ENCODE measurements around the gene FCHSD1.

The FCHSD1 gene

DNA sequence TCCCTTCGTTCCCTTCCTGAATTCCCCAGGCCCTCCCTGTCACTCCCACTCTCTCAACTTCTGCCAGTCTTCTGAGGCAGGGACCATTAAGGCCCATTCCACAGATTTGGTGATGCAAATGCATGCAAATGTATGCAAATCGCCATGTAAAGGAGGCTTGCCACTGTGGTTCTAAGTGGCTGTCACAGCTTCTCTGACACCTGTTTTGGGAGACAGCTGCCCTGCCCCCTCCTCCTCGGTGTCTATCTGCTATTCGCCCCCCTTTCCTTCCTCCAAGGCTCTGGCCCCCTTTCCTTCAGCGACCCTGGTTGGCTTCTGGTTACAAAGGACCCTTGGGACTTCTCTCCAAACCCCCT lies 41.3 kb upstream of the FCHSD1 start:
- Histone ChIP-seq H3K36me3 (ENCODE audit: insufficient read depth, low read length) (no peaks in the 10 kb centered on the region), H2AFZ (ENCODE audit: low read length) (peak overlapping the region; percentile 43; the same call in 1 of the 2 replicates)
- TF ChIP-seq, protein P1, sequence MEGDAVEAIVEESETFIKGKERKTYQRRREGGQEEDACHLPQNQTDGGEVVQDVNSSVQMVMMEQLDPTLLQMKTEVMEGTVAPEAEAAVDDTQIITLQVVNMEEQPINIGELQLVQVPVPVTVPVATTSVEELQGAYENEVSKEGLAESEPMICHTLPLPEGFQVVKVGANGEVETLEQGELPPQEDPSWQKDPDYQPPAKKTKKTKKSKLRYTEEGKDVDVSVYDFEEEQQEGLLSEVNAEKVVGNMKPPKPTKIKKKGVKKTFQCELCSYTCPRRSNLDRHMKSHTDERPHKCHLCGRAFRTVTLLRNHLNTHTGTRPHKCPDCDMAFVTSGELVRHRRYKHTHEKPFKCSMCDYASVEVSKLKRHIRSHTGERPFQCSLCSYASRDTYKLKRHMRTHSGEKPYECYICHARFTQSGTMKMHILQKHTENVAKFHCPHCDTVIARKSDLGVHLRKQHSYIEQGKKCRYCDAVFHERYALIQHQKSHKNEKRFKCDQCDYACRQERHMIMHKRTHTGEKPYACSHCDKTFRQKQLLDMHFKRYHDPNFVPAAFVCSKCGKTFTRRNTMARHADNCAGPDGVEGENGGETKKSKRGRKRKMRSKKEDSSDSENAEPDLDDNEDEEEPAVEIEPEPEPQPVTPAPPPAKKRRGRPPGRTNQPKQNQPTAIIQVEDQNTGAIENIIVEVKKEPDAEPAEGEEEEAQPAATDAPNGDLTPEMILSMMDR (conservative IDR thresholded peaks at IDR 0.05; ENCODE audit: low read length): no peak
- TF ChIP-seq EZH2phosphoT487 (IDR thresholded peaks at IDR 0.05; ENCODE audit: borderline replicate concordance): no peak

DNA sequence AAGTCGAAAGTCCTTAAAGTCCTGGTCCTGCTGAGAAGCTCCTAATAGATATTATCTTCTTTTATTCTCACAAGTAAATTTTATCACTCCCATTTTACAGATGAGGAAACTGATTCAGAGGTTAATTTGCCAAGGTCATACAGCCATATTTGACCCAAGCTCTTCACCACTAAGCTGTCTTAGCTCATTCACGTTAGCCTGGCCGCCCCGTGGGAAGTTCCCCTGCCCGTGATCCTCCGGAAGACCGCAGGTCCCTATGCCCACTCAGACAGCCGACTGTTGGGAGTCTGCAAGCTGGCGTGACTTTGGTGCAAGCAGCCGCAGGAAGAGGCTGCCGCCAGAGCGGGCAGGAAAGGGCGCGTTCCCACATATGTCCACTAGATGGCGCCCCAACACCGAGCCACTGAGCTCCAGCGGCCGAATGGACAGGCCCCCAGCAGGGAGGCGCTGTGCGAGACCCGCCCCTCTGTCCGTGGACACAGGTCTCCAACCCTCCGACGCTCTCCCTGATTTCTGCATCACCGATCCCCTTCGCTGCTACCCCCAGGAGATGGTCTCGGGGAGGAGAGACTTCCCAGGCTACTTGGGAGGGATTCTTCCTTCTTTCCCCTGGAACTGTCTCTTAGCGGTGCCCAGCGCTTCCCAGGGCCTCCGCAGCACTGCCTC lies 40.8 kb upstream of the FCHSD1 start:
- peak overlapping the region; percentile 43 for H3K4me3 ChIP-seq (ENCODE audit: low read length, poor library complexity, severe bottlenecking)
- H3K9ac ChIP-seq (ENCODE audit: low read depth, low read length, poor library complexity, severe bottlenecking): no peak overlapping the region
- peak overlapping the region; percentile 68 for H3K4me2 ChIP-seq (ENCODE audit: low read depth, low read length, poor library complexity, severe bottlenecking)
- no peaks in the 10 kb centered on the region for H3K79me2 ChIP-seq (ENCODE audit: insufficient read depth, low read length)
- H3K36me3 ChIP-seq (ENCODE audit: insufficient read depth, low read length): no peaks in the 10 kb centered on the region
- no peaks in the 10 kb centered on the region for H4K20me1 ChIP-seq (ENCODE audit: insufficient read depth, low read length, poor library complexity, severe bottlenecking)
- H3K9me2 ChIP-seq (replicated peaks; ENCODE audit: low read depth, low read length): no peaks in the 10 kb centered on the region
- H3K9me3 ChIP-seq (ENCODE audit: insufficient read depth, low read depth, low read length): no peaks in the 10 kb centered on the region
- no peaks in the 10 kb centered on the region for H3K4me1 ChIP-seq (ENCODE audit: insufficient read depth, low read length, poor library complexity, severe bottlenecking)
- no peaks in the 10 kb centered on the region for H3K27me3 ChIP-seq (ENCODE audit: insufficient read depth, low read length, poor library complexity, severe bottlenecking)
- TF ChIP-seq, protein P1 (conservative IDR thresholded peaks at IDR 0.05; ENCODE audit: low read length): peak; percentile 92
- no peak for TF ChIP-seq EZH2phosphoT487 (IDR thresholded peaks at IDR 0.05; ENCODE audit: borderline replicate concordance)
- H2AFZ ChIP-seq (ENCODE audit: low read length): peak overlapping the region; percentile 43; the same call in 1 of the 2 replicates
- H3F3A ChIP-seq (ENCODE audit: low read depth): no peaks in the 10 kb centered on the region

More for the DNA sequence above, 41.3 kb upstream of the FCHSD1 start:
- H4K20me1 ChIP-seq (ENCODE audit: insufficient read depth, low read length, poor library complexity, severe bottlenecking): no peaks in the 10 kb centered on the region
- H3K4me3 ChIP-seq (ENCODE audit: low read length, poor library complexity, severe bottlenecking): peak overlapping the region; percentile 43
- H3F3A ChIP-seq (ENCODE audit: low read depth): no peaks in the 10 kb centered on the region
- no peaks in the 10 kb centered on the region for H3K27me3 ChIP-seq (ENCODE audit: insufficient read depth, low read length, poor library complexity, severe bottlenecking)
- H3K9me2 ChIP-seq (replicated peaks; ENCODE audit: low read depth, low read length): no peaks in the 10 kb centered on the region
- no peaks in the 10 kb centered on the region for H3K9me3 ChIP-seq (ENCODE audit: insufficient read depth, low read depth, low read length)
- no peaks in the 10 kb centered on the region for H3K4me1 ChIP-seq (ENCODE audit: insufficient read depth, low read length, poor library complexity, severe bottlenecking)
- H3K9ac ChIP-seq (ENCODE audit: low read depth, low read length, poor library complexity, severe bottlenecking): no peak overlapping the region
- no peaks in the 10 kb centered on the region for H3K79me2 ChIP-seq (ENCODE audit: insufficient read depth, low read length)
- H3K4me2 ChIP-seq (ENCODE audit: low read depth, low read length, poor library complexity, severe bottlenecking): peak overlapping the region; percentile 68

DNA sequence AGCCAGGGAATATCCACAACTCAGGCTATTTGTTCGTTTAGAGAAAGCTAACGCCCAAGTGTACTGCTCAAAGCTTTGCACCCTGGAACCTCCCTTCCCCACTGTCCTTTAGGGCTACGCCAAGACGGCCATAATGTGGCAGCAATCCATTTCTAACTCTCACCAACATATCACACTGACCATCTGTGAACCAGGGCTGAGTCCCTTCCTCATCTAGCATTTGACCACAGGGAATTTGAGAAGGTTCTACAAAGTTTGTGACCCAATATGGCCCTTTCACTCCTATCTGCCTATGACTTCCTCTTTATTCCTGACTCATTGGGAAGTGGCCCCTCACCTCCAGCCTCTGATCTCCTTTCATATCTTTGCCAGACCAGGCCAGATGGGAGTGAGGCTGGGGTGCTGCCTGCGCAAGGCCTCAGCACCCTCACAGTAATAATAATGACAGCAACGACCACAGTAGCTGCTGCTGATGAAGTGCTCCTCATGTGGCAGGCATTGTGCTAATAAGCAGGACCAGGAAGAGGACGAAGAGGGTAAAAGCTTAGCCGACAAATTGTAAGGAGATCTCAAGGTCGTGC lies 40.2 kb upstream of the FCHSD1 start:
- Histone ChIP-seq H3K9me3 (ENCODE audit: insufficient read depth, low read depth, low read length) (no peaks in the 10 kb centered on the region), H3F3A (ENCODE audit: low read depth) (no peaks in the 10 kb centered on the region), H3K9me2 (replicated peaks; ENCODE audit: low read depth, low read length) (no peaks in the 10 kb centered on the region), H3K36me3 (ENCODE audit: insufficient read depth, low read length) (no peaks in the 10 kb centered on the region), H2AFZ (ENCODE audit: low read length) (no peak overlapping the region), H4K20me1 (ENCODE audit: insufficient read depth, low read length, poor library complexity, severe bottlenecking) (no peaks in the 10 kb centered on the region), H3K4me2 (ENCODE audit: low read depth, low read length, poor library complexity, severe bottlenecking) (no peak overlapping the region), H3K4me1 (ENCODE audit: insufficient read depth, low read length, poor library complexity, severe bottlenecking) (no peaks in the 10 kb centered on the region), H3K4me3 (ENCODE audit: low read length, poor library complexity, severe bottlenecking) (no peak overlapping the region), H3K79me2 (ENCODE audit: insufficient read depth, low read length) (no peaks in the 10 kb centered on the region), H3K27me3 (ENCODE audit: insufficient read depth, low read length, poor library complexity, severe bottlenecking) (no peaks in the 10 kb centered on the region), H3K9ac (ENCODE audit: low read depth, low read length, poor library complexity, severe bottlenecking) (no peak overlapping the region)
- TF ChIP-seq, protein P1 (conservative IDR thresholded peaks at IDR 0.05; ENCODE audit: low read length): no peak
- TF ChIP-seq EZH2phosphoT487 (IDR thresholded peaks at IDR 0.05; ENCODE audit: borderline replicate concordance): no peak

Measured in Loucy (cell line).